ENCODE measurements around the gene ARMH4.

ARMH4 gene

GRCh38 chr14:57974896-57975295, 177.1 kb downstream of the ARMH4 start:
- Histone ChIP-seq H3K9ac (ENCODE audit: low read depth, low read length) (no peak overlapping the region), H3K4me3 (ENCODE audit: low read depth in 1 of 2, low read length in 2 of 2) (no peak overlapping the region), H3K27ac (ENCODE audit: low read length) (no peak overlapping the region), H4K20me1 (ENCODE audit: insufficient read depth, low read length) (no peaks in the 10 kb centered on the region), H3K4me2 (ENCODE audit: insufficient read depth, low read length) (no peak overlapping the region), H2AFZ (ENCODE audit: low read depth, low read length) (no peak overlapping the region), H3K4me1 (ENCODE audit: insufficient read depth, low read length) (no peaks in the 10 kb centered on the region), H3K27me3 (ENCODE audit: insufficient read depth, low read length, poor library complexity) (peaks cover 7% of the 10 kb centered on the region), H3K9me3 (ENCODE audit: insufficient read depth, low read length, severe bottlenecking) (no peaks in the 10 kb centered on the region), H3K36me3 (ENCODE audit: insufficient read depth, low read length) (no peaks in the 10 kb centered on the region), H3K79me2 (ENCODE audit: insufficient read depth, low read length) (no peaks in the 10 kb centered on the region)
- TF ChIP-seq CTCF (IDR thresholded peaks at IDR 0.05; ENCODE audit: borderline replicate concordance, extremely low read depth, low read length, poor library complexity, severe bottlenecking), result no peak
- no peak for TF ChIP-seq EZH2 (IDR thresholded peaks at IDR 0.05; ENCODE audit: borderline replicate concordance, low read depth, low read length, severe bottlenecking)
- DNase-seq (no peak), ATAC-seq (ENCODE audit: insufficient read depth, low read depth) (no peak)

- H3K27ac ChIP-seq (ENCODE audit: low read length), result no peak overlapping the region
- TF ChIP-seq EZH2 (IDR thresholded peaks at IDR 0.05; ENCODE audit: borderline replicate concordance, low read depth, low read length, severe bottlenecking), result no peak
- no peak for TF ChIP-seq CTCF (IDR thresholded peaks at IDR 0.05; ENCODE audit: borderline replicate concordance, extremely low read depth, low read length, poor library complexity, severe bottlenecking)
- H3K9me3 ChIP-seq (ENCODE audit: insufficient read depth, low read length, severe bottlenecking), result no peaks in the 10 kb centered on the region
- no peaks in the 10 kb centered on the region for H3K79me2 ChIP-seq (ENCODE audit: insufficient read depth, low read length)
- H3K4me2 ChIP-seq (ENCODE audit: insufficient read depth, low read length), result no peak overlapping the region
- H2AFZ ChIP-seq (ENCODE audit: low read depth, low read length), result no peak overlapping the region
- peaks cover 3% of the 10 kb centered on the region for H3K27me3 ChIP-seq (ENCODE audit: insufficient read depth, low read length, poor library complexity)
- no peak for DNase-seq
- no peaks in the 10 kb centered on the region for H4K20me1 ChIP-seq (ENCODE audit: insufficient read depth, low read length)
- no peak overlapping the region for H3K4me3 ChIP-seq (ENCODE audit: low read depth in 1 of 2, low read length in 2 of 2)
- ATAC-seq (ENCODE audit: insufficient read depth, low read depth), result no peak
- no peaks in the 10 kb centered on the region for H3K36me3 ChIP-seq (ENCODE audit: insufficient read depth, low read length)
- H3K9ac ChIP-seq (ENCODE audit: low read depth, low read length), result no peak overlapping the region
- H3K4me1 ChIP-seq (ENCODE audit: insufficient read depth, low read length), result no peaks in the 10 kb centered on the region
These were observed 181.4 kb downstream of the ARMH4 start for GRCh38 chr14:57970594-57970993.

GRCh38 chr14:57970175-57970574, 181.8 kb downstream of the ARMH4 start:
- TF ChIP-seq CTCF (IDR thresholded peaks at IDR 0.05; ENCODE audit: borderline replicate concordance, extremely low read depth, low read length, poor library complexity, severe bottlenecking) (no peak), EZH2 (IDR thresholded peaks at IDR 0.05; ENCODE audit: borderline replicate concordance, low read depth, low read length, severe bottlenecking) (no peak)
- H3K4me1 ChIP-seq (ENCODE audit: insufficient read depth, low read length), result no peaks in the 10 kb centered on the region
- DNase-seq (no peak), ATAC-seq (ENCODE audit: insufficient read depth, low read depth) (no peak)
- peaks cover 5% of the 10 kb centered on the region for H3K27me3 ChIP-seq (ENCODE audit: insufficient read depth, low read length, poor library complexity)
- no peaks in the 10 kb centered on the region for H4K20me1 ChIP-seq (ENCODE audit: insufficient read depth, low read length)
- no peaks in the 10 kb centered on the region for H3K79me2 ChIP-seq (ENCODE audit: insufficient read depth, low read length)
- H3K9ac ChIP-seq (ENCODE audit: low read depth, low read length), result no peak overlapping the region
- H3K4me3 ChIP-seq (ENCODE audit: low read depth in 1 of 2, low read length in 2 of 2), result no peak overlapping the region
- H3K9me3 ChIP-seq (ENCODE audit: insufficient read depth, low read length, severe bottlenecking), result no peaks in the 10 kb centered on the region
- no peak overlapping the region for H3K27ac ChIP-seq (ENCODE audit: low read length)
- H2AFZ ChIP-seq (ENCODE audit: low read depth, low read length), result no peak overlapping the region
- no peak overlapping the region for H3K4me2 ChIP-seq (ENCODE audit: insufficient read depth, low read length)
- H3K36me3 ChIP-seq (ENCODE audit: insufficient read depth, low read length), result no peaks in the 10 kb centered on the region

- Histone ChIP-seq H3K4me1 (ENCODE audit: insufficient read depth, low read length) (no peaks in the 10 kb centered on the region), H3K36me3 (ENCODE audit: insufficient read depth, low read length) (no peaks in the 10 kb centered on the region), H3K9ac (ENCODE audit: low read depth, low read length) (no peak overlapping the region), H3K27me3 (ENCODE audit: insufficient read depth, low read length, poor library complexity) (peaks cover 4% of the 10 kb centered on the region), H3K9me3 (ENCODE audit: insufficient read depth, low read length, severe bottlenecking) (no peaks in the 10 kb centered on the region), H3K4me3 (ENCODE audit: low read depth in 1 of 2, low read length in 2 of 2) (no peak overlapping the region), H3K27ac (ENCODE audit: low read length) (no peak overlapping the region), H3K4me2 (ENCODE audit: insufficient read depth, low read length) (no peak overlapping the region), H3K79me2 (ENCODE audit: insufficient read depth, low read length) (no peaks in the 10 kb centered on the region), H2AFZ (ENCODE audit: low read depth, low read length) (no peak overlapping the region), H4K20me1 (ENCODE audit: insufficient read depth, low read length) (no peaks in the 10 kb centered on the region)
- no peak for TF ChIP-seq EZH2 (IDR thresholded peaks at IDR 0.05; ENCODE audit: borderline replicate concordance, low read depth, low read length, severe bottlenecking)
- no peak for TF ChIP-seq CTCF (IDR thresholded peaks at IDR 0.05; ENCODE audit: borderline replicate concordance, extremely low read depth, low read length, poor library complexity, severe bottlenecking)
- ATAC-seq (ENCODE audit: insufficient read depth, low read depth) (no peak), DNase-seq (no peak)
These were observed 188.9 kb downstream of the ARMH4 start for GRCh38 chr14:57963071-57963470.

Data from DND-41 (cell line).